Sigmoid colon (tissue), 4 donors: ENCODE data around the gene TTBK2.

Experiments used
- CTCF ChIP-seq, 4 experiments: fragments of 450-650 bp in 3 of 4; fragments of 200-600 bp in 1 of 4; IDR thresholded peaks; one replicate each; pipeline ENCODE4 v1.5.1; 2016 to 2019; ENCODE audit warnings: antibody characterized with exemption in 4 of 4, mild to moderate bottlenecking in 3 of 4, moderate library complexity in 2 of 4
- EP300 ChIP-seq, 4 donors: sonication (generic); formaldehyde crosslinking; IDR thresholded peaks; one replicate each; pipeline ENCODE4 v1.6.1; 2017; ENCODE audit warnings: antibody characterized with exemption in 4 of 4

GRCh38 chr15:42729409-42729808, 191.2 kb downstream of the TTBK2 start:
- TF ChIP-seq CTCF (IDR thresholded peaks at IDR 0.05) (no peak), EP300 (IDR thresholded peaks at IDR 0.05) (no peak)
